ENCODE results near the gene BCL2L1. TPM values are rescaled to one million over a fixed set of nuclear protein-coding genes. Genes with fewer than 3 reads are reported as not detected.

The BCL2L1 gene
- polyA plus RNA-seq, 3 donors: 71.6 to 82.0 (median 81.4) TPM

DNA sequence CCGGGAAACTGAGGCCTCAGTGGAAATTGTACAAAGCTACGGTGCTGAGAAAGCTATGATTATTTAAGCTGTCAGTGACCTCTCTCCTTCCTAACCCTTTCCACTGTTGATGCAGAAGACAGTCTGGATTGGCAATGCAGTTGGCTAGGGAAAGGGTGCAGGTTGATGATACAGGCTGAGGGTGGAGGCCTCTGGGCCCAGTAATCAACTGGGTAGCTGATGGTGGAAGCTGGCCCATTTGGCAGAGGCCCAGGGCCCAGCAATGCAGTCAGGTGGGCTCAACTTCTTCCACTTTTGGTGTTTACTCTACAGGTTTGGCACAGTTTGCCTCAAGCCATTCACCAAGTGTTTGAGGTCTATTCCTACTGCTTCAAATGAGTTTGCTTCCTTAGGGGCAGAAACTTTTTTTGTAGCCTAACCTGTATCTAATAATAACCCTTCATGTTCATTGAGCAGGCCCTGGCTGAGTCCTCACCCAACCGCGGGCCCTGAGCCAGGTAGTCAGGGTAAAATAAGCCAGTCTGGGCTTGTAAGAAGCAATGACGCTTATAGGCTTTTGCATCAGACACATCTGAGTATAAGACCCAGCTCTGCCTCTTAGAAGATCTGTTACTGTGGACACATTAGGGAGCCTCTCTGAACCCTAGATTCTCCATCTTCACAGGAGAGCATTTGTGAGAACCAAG lies 12.1 kb downstream of the BCL2L1 start:
- no peak for DNase-seq (ENCODE audit: low read depth in 3 of 3, low spot score in 2 of 3)

- DNase-seq (ENCODE audit: low read depth in 3 of 3, low spot score in 2 of 3): no peak
Observed at GRCh38 chr20:31709939-31710338, 12.7 kb downstream of the BCL2L1 start.

DNA sequence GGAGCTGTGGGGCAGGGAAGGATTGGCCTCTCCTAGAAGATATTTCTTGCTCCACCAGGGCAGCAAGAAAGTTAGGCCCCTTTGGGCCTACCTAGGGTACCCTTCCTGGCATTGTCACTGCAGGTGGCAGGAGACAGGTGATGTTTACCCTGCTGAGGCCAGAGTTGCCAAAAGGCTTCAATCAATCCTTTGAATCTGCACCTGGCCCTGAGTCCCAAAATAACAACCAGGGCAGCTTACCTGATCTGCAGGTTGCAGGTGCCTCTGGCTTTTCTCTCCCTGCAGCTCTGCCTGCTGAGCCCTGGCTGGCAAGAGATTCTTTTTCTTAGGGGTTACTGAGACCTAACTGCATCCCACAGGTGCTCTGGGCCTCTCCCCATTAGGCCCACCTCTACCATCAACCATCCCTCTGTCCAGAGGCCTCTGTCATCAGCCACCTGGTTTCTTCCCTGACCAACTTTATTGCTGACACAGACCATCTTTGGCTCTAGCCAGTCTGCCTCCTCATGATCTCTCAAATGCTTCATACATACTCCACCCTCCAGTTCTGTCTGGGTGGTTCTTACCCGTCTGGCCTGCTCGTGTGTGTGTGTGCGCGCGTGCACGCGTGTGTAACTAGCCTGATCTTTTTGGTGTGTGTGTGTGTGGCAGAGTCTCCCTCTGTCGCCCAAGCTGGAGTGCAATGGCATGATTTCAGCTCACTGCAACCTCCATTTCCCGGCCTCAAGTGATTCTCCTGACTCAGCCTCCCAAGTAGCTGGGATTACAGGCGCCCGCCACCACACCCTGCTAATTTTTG lies 13.7 kb downstream of the BCL2L1 start:
- DNase-seq (ENCODE audit: low read depth in 3 of 3, low spot score in 2 of 3): no peak

DNA sequence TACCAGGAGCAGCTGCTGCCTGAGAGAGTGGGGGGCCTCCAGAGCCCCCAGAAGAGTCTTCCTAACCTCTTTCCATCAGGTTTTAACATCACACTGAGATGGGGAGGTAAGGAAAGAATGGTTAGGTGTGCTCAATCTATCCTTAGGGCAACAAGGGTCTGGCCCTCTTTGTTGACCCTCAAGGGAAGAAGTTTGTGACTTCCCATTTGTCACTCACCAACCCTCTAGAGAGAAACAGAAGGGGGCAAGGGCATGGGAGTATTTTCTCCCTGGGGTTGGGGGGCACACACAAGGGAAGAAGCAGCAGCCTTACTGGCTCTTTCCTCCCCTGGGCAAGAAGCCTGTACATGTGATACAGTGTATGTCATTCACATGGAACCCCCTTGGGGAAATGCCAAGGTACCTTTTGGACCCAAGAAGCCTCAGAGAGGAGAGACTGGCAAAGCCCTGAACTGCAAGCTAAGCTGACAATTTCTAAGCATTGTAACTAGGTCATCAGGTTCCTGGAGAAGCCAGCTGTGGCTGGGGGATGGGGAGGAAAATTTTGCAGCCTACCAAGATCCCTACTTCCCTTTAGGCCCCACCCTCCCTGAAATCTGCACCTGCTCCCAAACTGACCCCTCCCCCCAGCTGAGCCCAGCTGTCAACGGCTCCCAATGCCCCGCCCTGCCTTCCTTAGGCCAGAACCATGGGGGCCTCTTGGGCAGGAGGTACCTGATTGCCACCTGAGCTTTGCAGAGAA lies 14.5 kb downstream of the BCL2L1 start:
- DNase-seq (ENCODE audit: low read depth in 3 of 3, low spot score in 2 of 3): no peak

- no peak for DNase-seq (ENCODE audit: low read depth in 3 of 3, low spot score in 2 of 3)
Observed at GRCh38 chr20:31707258-31707615, 15.4 kb downstream of the BCL2L1 start.

GRCh38 chr20:31706607-31707257 lies 15.9 kb downstream of the BCL2L1 start:
- no peak for DNase-seq (ENCODE audit: low read depth in 3 of 3, low spot score in 2 of 3)

DNA sequence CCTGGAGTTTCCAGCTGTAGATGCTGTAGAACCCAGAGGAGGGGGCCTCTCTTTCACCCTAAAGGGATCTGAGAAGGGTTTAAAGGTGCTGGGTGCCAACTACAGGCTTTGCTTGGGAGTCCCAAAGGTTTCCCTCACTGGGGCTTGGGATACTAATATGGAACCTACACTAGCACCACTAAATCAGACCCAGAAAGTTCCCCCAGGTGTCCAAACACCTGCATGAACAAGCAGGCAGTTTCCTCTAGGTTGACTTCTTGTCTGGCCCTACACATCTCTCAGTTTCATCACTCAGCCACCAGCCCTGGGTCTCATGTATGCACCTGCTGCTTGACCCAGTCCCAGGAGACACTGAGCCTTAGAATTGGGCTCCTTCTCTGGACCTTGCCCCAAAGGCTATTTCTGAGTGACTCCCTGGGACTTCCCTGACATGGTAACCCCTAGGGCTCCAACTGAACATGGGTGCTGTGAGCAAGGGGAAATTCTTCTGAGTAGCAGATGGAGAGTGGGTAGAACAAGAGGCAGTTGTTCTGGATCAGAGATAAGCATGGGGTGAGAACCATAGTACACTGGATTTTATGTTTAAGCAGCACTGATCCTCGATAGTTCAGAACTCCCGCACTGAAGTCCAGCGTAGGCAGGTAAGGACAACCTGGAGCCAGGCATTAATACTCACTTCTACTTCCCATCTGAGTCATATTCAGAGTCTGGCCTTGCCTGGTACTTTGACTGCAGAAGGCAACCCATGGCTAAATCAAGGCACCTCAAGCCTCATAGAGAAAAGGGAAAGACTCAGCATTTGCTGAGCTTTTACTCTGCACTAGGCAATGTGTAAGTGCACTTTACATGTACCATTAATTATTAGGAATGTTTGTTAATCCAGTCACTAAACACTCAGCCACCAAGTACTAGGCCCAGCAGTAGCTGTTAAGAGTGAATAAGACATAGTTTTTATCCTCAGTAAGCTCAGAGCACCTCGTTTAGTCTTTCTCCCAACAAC lies 16.8 kb downstream of the BCL2L1 start:
- DNase-seq (ENCODE audit: low read depth in 3 of 3, low spot score in 2 of 3): no peak

DNA sequence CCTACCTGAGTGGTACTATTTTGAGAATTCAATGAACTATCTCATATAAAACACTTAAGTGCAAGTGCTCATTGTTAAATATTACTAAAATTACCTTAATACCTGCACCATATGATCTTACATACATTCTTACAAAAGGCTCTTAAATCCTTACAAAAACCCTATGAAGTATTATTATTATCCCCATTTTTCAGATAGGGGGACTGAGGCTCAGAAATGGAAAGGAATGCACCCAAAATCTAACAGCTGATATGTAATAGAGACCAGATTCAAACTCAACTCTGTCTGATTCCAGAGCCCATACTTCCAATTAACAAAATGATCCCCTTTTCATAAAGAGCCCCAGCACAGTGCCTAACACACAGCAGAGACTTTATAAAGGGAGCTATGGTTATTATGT lies 17.5 kb downstream of the BCL2L1 start:
- no peak for DNase-seq (ENCODE audit: low read depth in 3 of 3, low spot score in 2 of 3)

- DNase-seq (ENCODE audit: low read depth in 3 of 3, low spot score in 2 of 3): no peak
Observed at GRCh38 chr20:31704225-31705119, 18.2 kb downstream of the BCL2L1 start.

GRCh38 chr20:31701591-31701990 lies 21.1 kb downstream of the BCL2L1 start:
- no peak for DNase-seq (ENCODE audit: low read depth in 3 of 3, low spot score in 2 of 3)

DNA sequence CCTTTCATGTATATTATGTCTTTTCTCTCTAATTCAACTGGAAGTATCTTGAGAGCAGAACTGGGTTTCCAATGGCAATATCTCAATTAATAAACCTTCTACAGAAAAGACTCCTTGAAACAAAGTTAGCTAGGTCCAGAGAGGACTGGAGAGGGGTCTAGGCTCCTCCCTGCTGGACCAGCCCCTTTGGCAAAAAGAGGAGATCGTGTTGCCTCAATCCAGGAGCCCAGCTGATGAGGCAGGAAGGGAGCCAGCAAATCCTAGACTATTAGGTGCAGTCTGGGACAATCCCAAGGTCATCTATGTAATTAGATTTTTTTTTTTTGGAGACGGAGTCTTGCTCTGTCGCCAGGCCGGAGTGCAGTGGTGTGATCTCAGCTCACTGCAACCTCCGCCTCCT lies 21.9 kb downstream of the BCL2L1 start:
- no peak for DNase-seq (ENCODE audit: low read depth in 3 of 3, low spot score in 2 of 3)

- DNase-seq (ENCODE audit: low read depth in 3 of 3, low spot score in 2 of 3): no peak
Observed at GRCh38 chr20:31699801-31700728, 22.6 kb downstream of the BCL2L1 start.

DNA sequence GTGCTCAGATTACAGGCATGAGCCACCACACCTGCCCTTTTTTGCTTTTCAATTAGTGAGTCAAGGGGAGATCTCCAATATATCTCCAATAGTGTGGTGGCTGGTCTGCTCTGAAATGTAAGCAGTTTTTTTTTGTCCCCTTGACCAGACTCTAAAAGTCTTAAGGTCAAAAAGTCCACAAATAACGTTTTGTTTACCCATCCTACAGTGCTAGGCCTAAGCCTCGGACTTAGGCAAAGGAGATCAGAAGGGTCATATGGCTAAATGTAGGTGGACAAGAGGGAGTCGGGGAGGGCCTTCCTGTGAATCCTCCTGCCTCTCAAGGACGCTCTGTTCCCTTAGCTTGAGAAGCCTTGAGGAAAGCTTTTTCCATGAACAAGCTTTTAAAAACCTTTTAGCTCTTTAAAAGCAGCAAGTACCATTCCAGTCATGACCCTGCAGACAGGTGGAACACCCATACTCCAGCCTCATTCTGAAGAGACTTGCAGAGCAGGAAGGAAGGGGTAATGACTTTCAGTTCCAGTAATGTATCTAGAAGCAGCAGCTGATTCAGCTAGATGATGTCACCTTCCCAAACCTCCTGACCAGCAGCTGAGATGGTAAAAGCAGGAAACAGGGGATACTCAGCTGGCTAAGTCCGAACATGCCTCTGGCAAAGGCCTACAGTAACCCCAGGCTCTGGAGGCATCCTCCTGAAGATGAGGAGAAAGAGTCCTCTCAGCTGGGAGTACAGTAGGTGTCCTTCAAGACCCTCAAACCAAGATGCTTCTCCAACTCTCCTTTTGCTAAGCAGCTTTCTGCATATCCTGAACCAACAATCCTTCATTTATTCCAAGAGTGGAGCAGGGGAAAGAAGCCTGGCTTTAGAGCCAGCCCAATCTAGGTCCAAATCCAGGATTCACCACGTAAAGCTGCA lies 23.6 kb downstream of the BCL2L1 start:
- no peak for DNase-seq (ENCODE audit: low read depth in 3 of 3, low spot score in 2 of 3)

DNA sequence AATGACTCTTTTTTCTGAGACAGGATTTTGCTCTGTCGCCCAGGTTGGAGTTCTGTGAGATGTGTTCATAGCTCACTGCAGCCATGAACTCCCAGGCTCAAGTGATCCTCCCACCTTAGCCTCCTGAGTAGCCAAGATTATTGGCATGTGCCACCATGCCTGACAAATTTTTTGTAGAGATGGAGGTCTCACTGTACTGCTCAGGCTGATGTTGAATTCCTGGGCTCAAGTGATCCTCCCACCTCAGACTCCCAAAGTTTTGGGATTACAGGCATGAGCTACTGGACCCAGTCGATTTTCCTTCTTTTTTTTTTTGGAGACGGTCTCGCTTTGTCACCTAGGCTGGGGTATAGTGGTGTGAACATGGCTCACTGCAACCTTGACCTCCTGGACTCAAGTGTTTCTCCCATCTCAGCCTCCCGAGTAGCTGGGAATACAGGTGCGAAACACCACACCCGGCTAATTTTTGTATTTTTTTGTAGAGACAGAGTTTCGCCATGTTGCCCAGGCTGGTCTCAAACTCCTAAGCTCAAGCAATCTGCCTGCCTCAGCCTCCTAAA lies 24.3 kb downstream of the BCL2L1 start:
- no peak for DNase-seq (ENCODE audit: low read depth in 3 of 3, low spot score in 2 of 3)

- DNase-seq (ENCODE audit: low read depth in 3 of 3, low spot score in 2 of 3): no peak
Observed at GRCh38 chr20:31695849-31696804, 26.5 kb downstream of the BCL2L1 start.
